ENCODE results near the gene HDHD3.
A peak's percentile ranks its signal among the peaks of the same experiment; 100 is the strongest.
"Not testable (repeated sequence)": the region's sequence is repeated elsewhere in the genome, so short reads cannot be mapped to it uniquely, and the experiment has no call there.

Gene HDHD3, protein sequence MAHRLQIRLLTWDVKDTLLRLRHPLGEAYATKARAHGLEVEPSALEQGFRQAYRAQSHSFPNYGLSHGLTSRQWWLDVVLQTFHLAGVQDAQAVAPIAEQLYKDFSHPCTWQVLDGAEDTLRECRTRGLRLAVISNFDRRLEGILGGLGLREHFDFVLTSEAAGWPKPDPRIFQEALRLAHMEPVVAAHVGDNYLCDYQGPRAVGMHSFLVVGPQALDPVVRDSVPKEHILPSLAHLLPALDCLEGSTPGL

DNA sequence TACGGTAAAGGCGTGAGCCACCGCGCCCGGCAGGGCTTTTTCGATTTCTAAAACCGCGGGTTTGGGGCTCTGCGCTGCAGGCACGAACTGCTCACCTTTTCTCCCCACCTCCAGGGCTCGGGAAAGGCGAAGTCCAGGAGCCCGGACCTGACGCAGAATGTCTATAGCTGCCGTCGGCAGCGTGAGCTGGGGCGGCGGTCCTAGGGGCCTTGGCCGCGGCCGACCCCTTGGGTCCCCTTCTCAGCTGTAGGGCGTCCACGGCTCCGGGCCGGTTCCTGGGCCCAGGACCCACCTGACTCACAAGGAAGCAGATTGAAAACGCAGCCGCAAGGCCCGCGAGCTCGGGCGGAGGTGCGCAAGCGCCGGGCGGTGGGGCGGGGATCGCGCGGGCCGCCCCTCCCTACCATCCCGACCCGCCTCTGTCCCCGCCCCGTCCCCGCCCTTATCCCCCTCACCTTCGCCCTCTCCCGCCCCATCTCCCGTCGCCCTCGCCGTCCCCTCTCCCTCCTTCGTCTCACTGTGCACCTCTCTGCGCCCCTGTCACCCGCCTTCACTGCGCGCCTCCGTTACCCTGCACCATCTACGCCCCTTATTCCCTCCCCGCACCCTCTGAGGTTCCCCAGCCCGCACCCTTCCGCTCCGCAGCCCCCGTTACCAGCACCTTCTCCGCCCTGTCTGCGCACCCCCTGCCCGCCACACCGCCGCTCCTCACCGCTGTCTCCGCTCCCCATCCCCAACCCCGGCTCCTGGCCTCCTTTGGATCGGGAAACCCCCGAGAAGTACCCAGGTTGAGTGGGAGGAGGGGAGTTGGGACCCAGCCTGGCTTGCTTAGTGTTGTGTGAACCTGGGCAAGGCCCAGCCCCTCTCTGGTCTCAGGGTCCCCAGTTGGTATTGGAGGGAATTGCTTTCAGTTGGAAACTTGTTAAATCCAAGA is at the start of gene HDHD3:
Gene HDHD3, minus strand, starts transcription at position 353 of the 934 bp plus-strand sequence. CDS start 2,632 bp downstream, outside the sequence.
- DNase-seq: peak; percentile 50 to 63

DNA sequence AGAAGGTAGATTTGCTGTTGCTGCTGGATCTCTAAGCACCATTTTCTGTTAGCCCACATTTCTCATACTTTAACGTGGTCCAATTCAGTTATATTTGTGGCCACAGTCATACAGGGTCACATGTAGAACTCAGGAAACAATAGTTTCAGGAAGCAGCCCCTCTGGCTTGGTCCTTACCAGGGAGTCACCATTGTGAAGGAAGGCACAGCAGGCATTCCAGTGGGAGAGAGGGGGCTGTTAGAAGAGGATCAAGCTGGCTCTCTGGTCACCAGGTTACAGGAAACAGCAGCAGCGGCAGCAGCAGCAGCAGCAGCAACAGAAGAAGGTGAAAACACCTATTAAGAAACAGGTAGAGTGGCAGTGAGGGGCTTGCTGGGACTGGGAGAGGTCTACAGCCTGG is 48.3 kb upstream of the HDHD3 start:
- DNase-seq: no peak

DNA sequence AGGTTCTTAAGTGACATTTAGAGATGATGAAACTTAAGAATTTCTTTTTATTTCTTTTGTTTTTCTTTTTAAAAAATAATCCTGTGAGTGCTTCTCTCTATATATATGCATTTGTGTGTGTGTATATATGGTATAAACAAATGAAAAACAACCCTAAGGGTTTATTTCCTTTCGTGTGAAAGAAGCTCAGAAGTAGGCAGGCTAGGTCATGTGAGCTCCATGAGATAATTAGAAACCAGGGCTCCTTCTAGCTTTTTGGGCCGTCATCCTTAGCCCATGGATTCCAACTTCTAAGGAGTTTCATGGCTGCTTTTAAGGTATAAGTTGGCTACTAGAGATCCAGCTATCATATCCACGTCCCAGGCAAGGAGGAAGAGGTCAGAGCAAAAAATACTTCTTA is 44.9 kb upstream of the HDHD3 start:
- DNase-seq: no peak

DNA sequence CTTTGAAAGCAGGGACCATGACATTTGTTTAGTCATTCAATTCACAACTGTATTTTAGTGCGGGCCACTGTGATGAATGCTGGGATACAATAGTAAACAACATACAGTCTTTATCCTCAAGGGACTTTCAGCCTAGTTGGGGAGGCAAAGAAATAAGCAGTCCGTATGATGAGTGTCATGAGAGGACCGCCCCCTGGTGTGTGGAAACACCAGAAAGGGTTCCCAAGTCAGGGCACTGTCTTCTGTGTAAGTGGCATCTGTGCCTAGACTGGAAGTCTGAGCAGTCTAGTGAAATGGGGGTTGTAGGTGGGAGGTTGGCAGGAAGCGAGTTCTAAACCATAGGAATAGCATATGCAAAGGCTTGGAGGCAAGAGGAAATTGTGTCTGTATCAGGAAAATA is 40.6 kb upstream of the HDHD3 start:
- DNase-seq: no peak

DNA sequence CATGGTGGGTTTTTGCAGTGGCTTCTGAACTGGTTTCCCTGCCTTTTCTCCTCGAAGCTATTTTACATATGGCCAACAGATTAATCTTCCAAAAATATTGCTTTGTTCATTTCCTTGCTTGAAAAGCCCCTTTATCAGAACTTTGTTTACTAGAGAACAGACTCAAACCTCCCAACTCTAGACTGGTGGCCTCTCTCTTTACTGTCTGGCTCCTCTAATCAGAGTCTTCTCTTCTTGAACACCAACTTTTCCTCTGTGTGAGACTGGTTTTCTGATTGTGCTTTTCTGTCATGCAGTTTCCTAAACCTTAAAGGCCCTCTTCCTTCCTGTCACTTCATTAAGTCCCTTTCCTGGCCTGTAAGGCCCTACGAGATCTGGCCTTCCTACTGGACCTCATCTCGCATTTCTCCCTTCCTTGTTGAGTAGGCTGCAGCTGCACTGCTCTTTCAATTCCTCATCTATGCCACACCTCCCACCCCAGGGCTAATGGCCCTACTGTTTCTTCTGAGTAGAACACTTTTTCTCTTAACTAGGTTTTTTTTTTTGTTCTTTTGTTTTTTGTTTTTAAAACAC is 39.4 kb upstream of the HDHD3 start:
- DNase-seq: no peak

DNA sequence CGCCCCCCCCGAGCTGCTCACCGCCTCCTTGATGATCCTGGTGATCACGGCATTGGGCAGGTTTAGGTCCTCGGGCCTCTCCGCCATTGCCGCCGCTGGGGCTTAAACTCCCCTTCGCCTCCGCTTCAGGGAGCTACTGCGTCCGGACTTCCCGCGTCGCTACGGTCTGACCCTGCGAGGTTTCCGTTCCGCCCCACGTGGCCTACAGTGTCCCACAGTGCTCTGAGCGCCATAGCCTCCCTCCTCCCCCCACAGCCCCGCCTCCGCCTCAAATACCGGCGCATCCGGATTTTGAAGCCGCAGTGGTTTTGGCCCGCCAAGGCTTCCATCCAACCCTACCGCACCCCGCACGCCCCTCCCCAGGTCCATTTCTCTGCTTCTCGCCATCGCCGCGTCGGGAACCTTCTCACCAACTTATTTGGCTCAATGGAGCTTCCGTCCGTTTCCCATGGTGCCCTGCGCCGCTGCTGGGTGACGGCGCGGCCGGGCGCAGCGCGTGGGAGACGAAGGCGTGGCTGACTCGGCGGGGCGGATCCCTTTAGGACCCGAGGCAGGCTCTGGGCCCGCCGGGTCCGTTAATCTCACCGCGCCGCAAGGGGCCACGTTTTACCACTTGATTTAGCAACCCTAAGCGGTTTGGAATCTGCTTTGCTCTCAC is 33.5 kb upstream of the HDHD3 start, which contains the start of the genes C9orf43 and POLE3:
Gene C9orf43, plus strand, starts transcription at position 541 of the 658 bp plus-strand sequence. CDS start 2,747 bp downstream, outside the sequence.
Gene POLE3, minus strand, starts transcription at position 469 of the 658 bp plus-strand sequence. Its CDS starts 382 bp downstream, at position 87.
- peak; percentile 90 to 93 for DNase-seq

DNA sequence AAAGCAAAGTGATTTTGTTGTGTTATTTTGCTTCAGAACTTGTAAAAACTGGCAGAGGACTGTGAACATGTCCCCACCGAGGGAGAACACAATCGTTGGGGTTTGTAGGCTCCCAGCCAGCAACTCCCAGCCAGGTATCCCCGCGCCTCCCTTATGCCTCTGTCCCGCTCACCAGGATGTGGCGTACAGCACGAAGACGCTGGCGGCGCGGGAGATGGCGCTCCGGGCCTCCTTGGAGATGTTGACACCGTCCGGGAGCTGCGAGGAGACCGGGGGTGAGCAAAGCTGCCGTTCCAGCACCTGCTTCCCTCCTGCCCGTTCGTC is 33.1 kb upstream of the HDHD3 start:
- DNase-seq: no peak

DNA sequence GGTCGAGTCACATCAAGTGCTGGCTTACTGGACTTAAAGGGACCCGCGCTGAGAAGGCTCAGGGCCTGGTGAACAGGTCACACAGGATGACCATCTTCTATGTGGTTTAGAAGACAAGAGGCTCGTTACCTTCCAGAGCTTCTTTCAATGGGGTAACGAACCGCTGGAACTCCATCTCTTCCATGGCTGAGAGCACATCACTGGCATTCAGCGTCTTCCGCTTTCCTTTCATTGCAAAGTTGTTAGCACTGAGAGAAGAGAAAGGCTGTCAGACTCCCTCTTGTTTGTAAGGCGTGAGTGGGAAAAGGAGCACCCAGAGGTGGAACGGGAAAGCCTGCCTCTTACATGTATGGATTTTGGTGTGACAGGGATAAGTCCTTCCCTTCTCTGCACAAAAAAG is 32.7 kb upstream of the HDHD3 start:
- no peak for DNase-seq

DNA sequence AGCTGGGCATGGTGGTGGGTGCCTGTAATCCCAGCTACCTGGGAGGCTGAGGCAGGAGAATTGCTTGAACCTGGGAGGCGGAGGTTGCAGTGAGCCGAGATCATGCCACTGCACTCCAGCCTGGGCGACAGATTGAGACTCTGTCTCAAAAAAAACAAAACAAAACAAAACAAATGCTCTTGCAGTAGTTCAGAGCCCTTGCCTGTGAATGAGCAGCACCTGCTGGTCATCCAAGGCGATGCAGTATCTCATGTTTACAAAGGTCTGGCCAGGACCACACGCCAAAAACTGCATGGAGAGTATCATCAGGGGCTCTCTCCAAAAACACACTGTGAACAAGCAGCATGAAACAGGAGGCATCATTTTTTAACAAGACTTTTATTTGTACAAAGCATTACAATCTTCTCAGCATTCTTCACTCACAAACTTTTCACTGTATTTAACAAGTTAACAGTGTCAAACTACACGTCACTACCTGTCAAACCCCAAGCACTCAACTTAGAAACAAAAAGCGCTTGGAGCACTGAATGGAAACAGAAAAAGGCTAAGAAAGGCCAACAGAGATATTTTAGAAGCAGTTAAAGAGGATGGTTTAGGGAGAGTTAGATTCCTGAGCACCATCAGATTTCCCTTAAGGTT is 30.2 kb upstream of the HDHD3 start:
- peak; percentile 6 to 20 for DNase-seq

DNA sequence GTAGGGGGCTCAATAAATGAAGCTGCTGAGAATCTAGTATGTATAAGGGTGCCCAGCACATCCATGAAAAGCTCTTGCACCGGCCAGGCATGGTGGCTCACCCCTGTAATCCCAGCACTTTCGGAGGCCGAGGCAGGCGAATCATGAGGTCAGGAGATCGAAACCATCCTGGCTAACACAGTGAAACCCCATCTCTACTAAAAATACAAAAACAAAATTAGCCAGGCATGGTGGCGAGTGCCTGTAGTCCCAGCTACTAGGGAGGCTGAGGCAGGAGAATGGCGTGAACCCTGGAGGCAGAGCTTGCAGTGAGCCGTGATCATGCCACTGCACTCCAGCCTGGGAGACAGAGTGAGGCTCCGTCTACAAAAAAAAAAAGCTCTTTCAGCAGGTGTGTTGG is 29.6 kb upstream of the HDHD3 start:
- DNase-seq: not testable (repeated sequence)

DNA sequence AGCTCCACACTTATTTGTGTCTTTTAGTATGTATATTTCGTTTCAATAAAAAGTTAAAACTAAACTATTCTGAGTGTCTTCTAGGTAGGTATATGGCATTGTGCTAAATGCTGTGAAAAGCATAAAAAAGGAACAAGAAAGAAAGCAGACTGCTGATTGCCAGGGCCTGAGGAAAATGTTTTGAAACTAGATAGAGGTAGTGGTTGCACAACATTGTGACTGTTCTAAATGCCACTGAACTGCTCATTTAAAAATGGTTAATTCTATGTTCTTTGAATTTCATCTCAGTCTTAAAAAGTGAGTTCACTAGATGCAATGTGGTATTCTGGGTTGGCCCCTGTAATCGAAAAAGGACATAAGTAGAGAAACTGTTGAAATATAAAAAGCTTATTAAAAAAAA is 26.9 kb upstream of the HDHD3 start:
- DNase-seq: no peak

DNA sequence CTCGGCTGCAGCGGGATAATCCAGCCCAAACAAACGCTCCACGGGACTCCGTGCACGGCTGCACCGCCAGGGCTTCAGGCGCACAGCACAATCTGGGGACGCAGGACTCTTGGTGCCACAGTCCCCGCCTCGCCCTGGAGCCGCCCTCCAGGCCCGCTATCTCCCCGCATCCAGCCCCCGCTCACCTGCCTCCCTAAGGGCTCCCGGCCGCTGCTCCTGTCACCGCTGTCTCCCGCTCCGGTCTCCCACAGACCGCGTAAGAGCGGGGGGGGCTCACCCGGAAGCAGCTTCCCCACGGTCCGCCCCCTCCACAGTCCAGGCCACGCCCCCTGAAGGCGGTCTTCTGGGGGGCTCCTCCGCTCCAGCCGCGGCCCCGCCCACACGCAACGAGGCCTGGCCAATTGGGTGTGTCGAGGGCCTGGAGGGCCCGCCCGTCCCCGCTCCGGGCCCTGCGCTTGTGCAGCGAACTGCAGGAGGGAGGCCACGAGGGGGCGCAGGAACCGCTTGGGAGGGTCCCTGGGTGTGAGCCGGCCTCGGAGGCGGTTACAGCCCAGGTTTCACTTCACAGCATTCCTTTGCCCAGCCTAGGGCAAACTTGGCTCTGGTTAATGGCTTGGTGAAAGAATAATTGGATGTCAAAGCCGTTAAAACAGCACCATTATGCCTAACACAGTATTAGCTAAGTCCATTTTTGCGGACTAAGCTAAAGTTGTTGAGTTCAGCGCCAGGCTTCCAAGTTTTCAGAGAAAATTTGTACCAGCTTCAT is 24.4 kb upstream of the HDHD3 start, which contains the start of gene ALAD:
Gene ALAD, minus strand, starts transcription at position 258 of the 766 bp plus-strand sequence. CDS start 7,725 bp downstream, outside the sequence.
- DNase-seq: peak; percentile 94 to 98

DNA sequence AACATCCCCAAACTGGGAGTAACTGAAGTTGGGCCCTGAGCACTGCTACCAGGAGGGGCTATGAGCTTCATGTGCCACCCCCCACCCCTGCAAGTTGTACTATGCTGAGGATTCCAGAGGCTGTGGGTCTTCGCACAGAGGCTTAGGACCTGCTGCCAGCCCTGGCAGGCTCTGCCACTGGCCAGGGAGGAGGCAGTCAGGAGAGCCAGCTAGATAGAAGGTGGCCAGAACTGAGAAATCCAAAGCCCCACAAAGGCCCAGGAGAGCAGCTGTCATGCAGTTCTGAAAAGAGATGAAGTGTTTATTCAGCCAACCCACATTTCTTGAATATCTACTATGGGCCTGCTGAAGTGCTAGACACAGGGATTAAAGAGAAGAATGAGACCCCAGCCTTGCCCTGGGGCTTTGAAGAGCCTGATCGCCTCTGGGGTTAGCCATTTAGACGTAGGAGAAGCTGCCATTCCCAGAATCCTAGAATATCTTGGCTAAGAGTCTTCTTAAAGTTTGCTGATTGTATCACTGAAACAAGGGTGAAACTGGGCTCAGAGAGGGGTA is 22.9 kb upstream of the HDHD3 start:
- no peak for DNase-seq

DNA sequence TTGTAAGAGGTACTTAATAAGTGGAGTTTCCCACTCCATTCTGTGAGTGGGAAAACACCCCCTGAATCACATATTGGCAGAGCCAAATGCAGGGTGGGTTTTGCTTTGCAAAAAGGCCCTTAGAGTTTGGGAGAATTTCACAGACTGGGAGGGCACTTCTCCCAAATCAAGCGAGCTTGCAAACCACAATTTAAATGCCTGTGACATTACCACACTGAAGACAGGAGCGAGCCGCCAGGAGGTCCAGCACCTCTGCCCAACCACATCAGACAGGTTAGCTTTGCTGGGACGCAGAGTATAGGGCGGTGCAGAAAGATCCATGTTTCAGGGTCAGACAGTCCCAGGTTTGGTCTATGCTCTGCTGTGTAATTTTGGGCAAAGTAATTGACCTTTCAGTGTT is 22.0 kb upstream of the HDHD3 start:
- no peak for DNase-seq

DNA sequence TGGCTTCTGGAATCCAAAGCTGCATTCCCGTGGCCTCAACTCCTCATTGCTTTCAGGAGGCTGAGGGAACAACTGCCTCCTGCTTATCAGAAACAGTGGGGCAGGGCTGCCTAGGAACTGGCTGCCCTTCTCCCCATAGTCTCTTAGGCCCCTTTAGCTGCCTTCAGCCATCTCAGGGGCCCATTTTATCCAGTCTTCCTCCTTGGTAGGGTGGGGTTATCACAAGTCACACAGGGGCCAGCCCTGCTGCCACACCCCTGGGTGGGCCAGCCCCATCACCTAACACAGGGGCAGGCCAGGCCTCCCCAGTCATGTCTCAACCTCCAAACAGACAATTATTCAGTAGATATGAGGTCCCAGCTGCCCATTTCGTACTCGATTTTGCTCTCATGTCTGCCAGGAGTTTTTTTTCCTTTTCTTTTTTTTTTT is 20.4 kb upstream of the HDHD3 start:
- no peak for DNase-seq

DNA sequence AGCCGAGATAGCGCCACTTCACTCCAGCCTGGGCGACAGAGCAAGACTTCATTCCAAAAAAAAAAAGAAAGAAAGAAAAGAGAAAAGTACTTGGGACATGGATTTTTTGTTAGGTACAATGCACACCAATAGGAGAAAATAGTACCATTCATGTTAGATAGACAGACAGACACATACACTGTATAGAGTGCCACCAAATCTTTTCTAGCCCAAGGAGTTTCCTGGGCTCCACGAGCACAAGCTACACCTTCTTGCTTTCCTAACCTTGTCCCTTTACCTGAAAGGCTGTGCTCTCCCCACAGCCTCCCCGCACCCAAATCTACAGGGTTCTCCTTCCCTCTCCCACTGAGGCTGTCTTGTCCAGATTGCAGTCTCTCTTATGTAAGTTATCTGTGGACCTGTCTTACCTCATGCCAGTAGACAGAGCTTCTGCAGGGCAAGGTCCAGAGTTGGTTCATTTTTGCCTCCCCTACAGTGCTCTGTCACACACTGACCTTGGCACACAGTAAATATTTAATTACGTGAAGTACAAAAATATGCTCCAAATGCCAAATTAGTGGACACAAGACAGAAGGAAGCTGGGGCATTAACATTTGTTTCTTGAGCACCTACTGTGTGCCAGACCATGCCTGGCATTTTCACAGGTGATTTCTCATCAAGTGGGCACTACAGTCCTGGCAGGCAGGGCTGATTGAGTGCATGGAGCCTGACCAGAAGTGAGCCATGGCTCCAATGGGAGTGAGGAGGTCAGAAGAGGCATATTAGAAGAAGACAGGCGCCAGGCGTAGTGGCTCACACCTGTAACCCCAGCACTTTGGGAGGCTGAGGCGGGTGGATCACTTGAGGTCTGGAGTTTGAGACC is 18.4 kb upstream of the HDHD3 start:
- DNase-seq: no peak

DNA sequence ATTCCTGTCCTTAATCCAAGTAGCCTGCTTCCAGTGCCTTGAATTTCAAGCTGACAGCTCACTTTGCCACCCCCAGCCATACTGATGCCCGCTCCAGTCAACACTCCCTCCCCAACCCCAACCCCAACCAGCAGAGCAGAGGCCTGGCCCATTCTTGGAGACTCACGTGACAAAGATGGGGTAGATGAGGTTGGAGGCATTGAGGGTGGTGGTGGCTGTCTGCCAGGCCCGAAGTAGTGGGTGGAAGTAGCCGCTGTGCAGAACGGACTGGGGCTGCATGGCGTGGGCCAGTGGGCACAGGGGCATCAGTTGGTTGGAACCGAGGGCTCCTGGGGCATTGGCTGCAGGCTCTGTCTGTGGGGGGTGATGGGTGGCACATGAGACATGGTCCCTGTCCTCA is 16.5 kb upstream of the HDHD3 start:
- DNase-seq: no peak

DNA sequence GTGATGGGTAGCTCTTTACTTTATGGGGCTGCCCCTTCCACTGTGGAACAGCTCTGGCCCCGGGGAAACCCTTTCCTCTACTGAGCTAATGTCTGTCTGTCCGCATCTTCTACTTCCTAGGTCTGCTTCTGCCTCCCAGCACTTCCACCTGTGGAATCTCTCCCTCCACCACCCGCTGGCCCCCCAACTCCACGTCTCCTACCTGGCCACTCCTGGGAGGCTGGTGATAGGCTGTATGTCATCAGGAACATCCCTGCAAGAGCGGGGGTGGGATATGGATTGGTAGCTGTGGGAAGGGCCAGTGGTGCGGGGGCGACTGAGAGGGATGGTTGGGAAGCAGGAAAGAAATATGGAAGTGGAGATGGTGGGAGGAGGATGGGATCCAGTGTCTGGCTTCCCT is 15.1 kb upstream of the HDHD3 start:
- DNase-seq: no peak

DNA sequence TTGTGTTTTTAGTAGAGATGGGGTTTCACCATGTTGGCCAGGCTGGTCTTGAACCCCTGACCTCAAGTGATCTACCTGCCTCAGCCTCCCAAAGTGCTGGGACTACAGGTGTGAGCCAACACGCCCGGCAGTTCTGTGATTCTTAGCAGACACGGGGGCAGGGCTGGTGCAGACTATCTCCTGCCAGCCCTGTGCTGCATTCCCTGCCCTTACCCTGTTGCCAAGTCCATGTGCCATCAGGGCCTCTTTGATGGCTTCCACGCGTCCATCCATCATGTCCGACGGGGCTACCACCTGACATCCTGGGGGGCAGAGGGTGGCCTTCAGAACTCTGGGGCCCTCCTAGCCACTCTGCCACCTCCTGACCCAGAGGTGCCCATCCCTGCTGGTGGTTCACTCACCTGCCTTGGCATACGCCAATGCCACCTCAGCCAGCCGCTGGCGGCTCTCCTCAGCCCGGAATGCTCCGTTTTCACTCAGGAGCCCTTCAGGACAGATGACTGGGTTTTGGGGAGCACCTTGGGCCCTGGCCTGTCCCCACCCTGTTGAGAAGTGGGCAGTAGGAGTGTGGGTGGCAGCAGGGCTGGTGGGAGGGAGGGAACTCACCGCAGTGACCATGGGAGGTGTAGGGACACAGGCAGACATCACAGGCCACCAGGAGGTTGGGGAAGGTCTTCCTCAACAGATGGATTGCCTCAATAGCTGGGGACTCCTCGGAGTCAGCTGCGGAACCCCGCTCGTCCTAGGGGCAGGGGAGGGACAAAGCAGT is 13.6 kb upstream of the HDHD3 start:
- no peak for DNase-seq

DNA sequence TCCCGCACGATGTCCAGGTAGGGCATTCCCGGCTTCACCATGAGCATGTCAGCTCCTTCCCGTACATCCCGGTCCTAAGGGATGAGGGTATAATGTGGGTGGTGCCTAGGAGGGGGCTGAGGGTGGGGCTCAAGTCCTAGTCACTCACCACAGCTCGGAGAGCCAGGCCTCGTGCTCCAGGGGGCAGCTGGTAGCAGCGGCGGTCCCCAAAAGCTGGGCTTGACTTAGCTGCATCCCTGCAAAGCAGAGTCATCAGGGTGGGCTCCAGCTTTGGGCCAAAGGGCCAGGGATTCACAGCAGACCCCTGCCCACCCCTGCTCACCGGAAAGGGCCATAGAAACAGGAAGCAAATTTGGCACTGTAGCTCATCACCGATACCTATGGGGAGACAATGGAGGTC is 12.7 kb upstream of the HDHD3 start:
- no peak for DNase-seq

All from NCI-H1930 (cell line).